OCI-LY7 (cell line): ENCODE measurements around the gene SLC6A17. TPM values are rescaled to one million over a fixed set of nuclear protein-coding genes. Genes with fewer than 3 reads are reported as not detected.

Experiments
- BruUV-seq: library from RNA; stranded (reverse); fragments of 400-500 nt; replicated peaks from 2 replicates; lab custom pipeline; 2021; lab: Mats Ljungman, UMichigan
- CTCF ChIA-PET: fragments of 300-600 bp; sonication (Branson Sonifier 250); formaldehyde crosslinking; loops from one replicate; lab custom pipeline; 2022; ENCODE audit warnings: antibody characterized with exemption; ENCODE audit not compliant: unreplicated experiment; lab: Charles Lee
- POLR2A ChIA-PET: fragments of 300-600 bp; sonication (Branson Sonifier 250); formaldehyde crosslinking; loops from one replicate; lab custom pipeline; 2022; ENCODE audit warnings: antibody characterized with exemption; lab: Charles Lee
- DNase-seq: peaks from one replicate; pipeline ENCODE4 v3.0.0-alpha.2; 2015; ENCODE audit warnings: low spot score
- H2AFZ ChIP-seq: fragments of 200-600 bp; sonication (generic), shearing (Covaris generic); 2 replicates; pipeline ENCODE4 v1.6.1; 2014; ENCODE audit warnings: mild to moderate bottlenecking, antibody characterized with exemption, low read length, moderate library complexity
- H3K27ac ChIP-seq: fragments of 200-600 bp; sonication (generic); 2 replicates; pipeline ENCODE4 v1.5.1; 2014; ENCODE audit warnings: mixed run types, low read depth, mild to moderate bottlenecking, moderate library complexity, low read length, inconsistent platforms; ENCODE audit not compliant: poor library complexity, severe bottlenecking
- H3K36me3 ChIP-seq: fragments of 200-600 bp; sonication (generic); 2 replicates; pipeline ENCODE4 v1.6.1; 2014; ENCODE audit warnings: mild to moderate bottlenecking, antibody characterized with exemption, low read length, moderate library complexity, mixed read lengths; ENCODE audit not compliant: insufficient read depth
- H3K4me1 ChIP-seq: fragments of 200-600 bp; sonication (generic); 2 replicates; pipeline ENCODE4 v1.5.1; 2014; ENCODE audit warnings: mild to moderate bottlenecking, low read length; ENCODE audit not compliant: insufficient read depth, poor library complexity, severe bottlenecking
- H3K4me2 ChIP-seq: fragments of 200-600 bp; sonication (generic); 2 replicates; pipeline ENCODE4 v1.6.1; 2014; ENCODE audit warnings: mild to moderate bottlenecking, low read length
- H3K4me3 ChIP-seq: fragments of 200-600 bp; sonication (generic); 2 replicates; pipeline ENCODE4 v1.5.1; 2014; ENCODE audit warnings: mild to moderate bottlenecking, low read depth, low read length; ENCODE audit not compliant: poor library complexity, severe bottlenecking
- H3K79me2 ChIP-seq: fragments of 200-600 bp; sonication (generic); 2 replicates; pipeline ENCODE4 v1.6.1; 2016; ENCODE audit warnings: low read depth, mild to moderate bottlenecking, low read length, moderate library complexity, mixed read lengths; ENCODE audit not compliant: insufficient read depth
- H3K9me2 ChIP-seq: fragments of 200-600 bp; sonication (generic); 2 replicates; pipeline ENCODE4 v1.6.1; 2016; ENCODE audit warnings: mild to moderate bottlenecking, low read length, mixed read lengths; ENCODE audit not compliant: insufficient read depth
- H3K9me3 ChIP-seq: fragments of 200-600 bp; sonication (generic); 2 replicates; pipeline ENCODE4 v1.6.1; 2014; ENCODE audit warnings: mild to moderate bottlenecking, mixed run types, low read length, mixed read lengths
- H4K20me1 ChIP-seq: fragments of 200-600 bp; sonication (generic); 2 replicates; pipeline ENCODE4 v1.6.1; 2014; ENCODE audit warnings: mild to moderate bottlenecking, antibody characterized with exemption, low read length, moderate library complexity, mixed read lengths; ENCODE audit not compliant: insufficient read depth
- CTCF ChIP-seq: fragments of 200-600 bp; sonication (generic); conservative IDR thresholded peaks from 2 replicates; pipeline ENCODE4 v1.5.1; 2014; ENCODE audit warnings: mild to moderate bottlenecking, antibody characterized with exemption, low read length, moderate library complexity, mixed read lengths
- EZH2phosphoT487 ChIP-seq: fragments of 200-600 bp; sonication (generic); IDR thresholded peaks from 2 replicates; pipeline ENCODE4 v1.6.1; 2018; ENCODE audit warnings: low read depth, borderline replicate concordance, mild to moderate bottlenecking, mixed run types, antibody characterized with exemption, low read length, moderate library complexity, mixed read lengths
- intact Hi-C: fragments of 100-400 bp; cut with micrococcal nuclease; formaldehyde crosslinking; loops from one replicate; pipeline ENCODE4 v1.10.0; 2022; ENCODE audit not compliant: unreplicated experiment
- total RNA-seq, 2 experiments: library from RNA; depleted of rRNA in 1 of 2; stranded (reverse); fragments of >200 nt in 1 of 2; shearing (Covaris generic) in 1 of 2; gene quantifications; 2 replicates each; pipeline ENCODE4 v1.2.3, GENCODE V29; 2014 to 2022

The SLC6A17 gene
- total RNA-seq, 2 experiments from 2014 or later = not detected

- no peaks in the 10 kb centered on the region for H3K36me3 ChIP-seq
- ChIA-PET CTCF (no interaction called here), POLR2A (no interaction called here)
- TF ChIP-seq EZH2phosphoT487 (no peak), CTCF (no peak)
- intact Hi-C loops = no loop called here
- H3K4me3 ChIP-seq = no peak overlapping the region
- H3K9me3 ChIP-seq = no peaks in the 10 kb centered on the region
- no peak for DNase-seq
- H4K20me1 ChIP-seq = no peaks in the 10 kb centered on the region
- H3K79me2 ChIP-seq = no peaks in the 10 kb centered on the region
- H3K4me2 ChIP-seq = no peak overlapping the region
- no TSS peak for BruUV-seq
- no peaks in the 10 kb centered on the region for H3K4me1 ChIP-seq
- H3K9me2 ChIP-seq = no peaks in the 10 kb centered on the region
- no peak overlapping the region for H3K27ac ChIP-seq
- H2AFZ ChIP-seq = no peak overlapping the region
Observed at GRCh38 chr1:110133436-110133835, 16.9 kb upstream of the SLC6A17 start.

GRCh38 chr1:110134050-110134595, 16.2 kb upstream of the SLC6A17 start:
- POLR2A ChIA-PET = interaction anchor here (0.6 kb wide), 1 partner anchor 125 kb away, joined by 3 read pairs; no protein-coding TSS in a partner anchor
- Histone ChIP-seq H3K9me3 (no peaks in the 10 kb centered on the region), H3K4me2 (no peak overlapping the region), H4K20me1 (no peaks in the 10 kb centered on the region), H3K36me3 (no peaks in the 10 kb centered on the region), H2AFZ (no peak overlapping the region), H3K4me1 (no peaks in the 10 kb centered on the region), H3K27ac (no peak overlapping the region), H3K4me3 (no peak overlapping the region), H3K9me2 (no peaks in the 10 kb centered on the region), H3K79me2 (no peaks in the 10 kb centered on the region)
- TF ChIP-seq EZH2phosphoT487 (no peak), CTCF (no peak)
- intact Hi-C loops = no loop called here
- CTCF ChIA-PET = no interaction called here
- no peak for DNase-seq
- no TSS peak for BruUV-seq

- Histone ChIP-seq H3K9me3 (no peaks in the 10 kb centered on the region), H4K20me1 (no peaks in the 10 kb centered on the region), H3K4me1 (no peaks in the 10 kb centered on the region), H3K9me2 (no peaks in the 10 kb centered on the region), H3K4me2 (no peak overlapping the region), H3K4me3 (no peak overlapping the region), H3K79me2 (no peaks in the 10 kb centered on the region), H3K27ac (no peak overlapping the region), H3K36me3 (no peaks in the 10 kb centered on the region), H2AFZ (no peak overlapping the region)
- no peak for DNase-seq
- ChIA-PET CTCF (no interaction called here), POLR2A (no interaction called here)
- intact Hi-C loops = no loop called here
- BruUV-seq = no TSS peak
- TF ChIP-seq EZH2phosphoT487 (no peak), CTCF (no peak)
Observed at GRCh38 chr1:110135246-110135645, 15.0 kb upstream of the SLC6A17 start.
